GM18508 (cell line): Measurements from ENCODE around the gene SDF4.
"Not testable (repeated sequence)": the region's sequence is repeated elsewhere in the genome, so short reads cannot be mapped to it uniquely, and the experiment has no call there.

ENCODE experiments used
- ATAC-seq: cut with Tn5 transposase; IDR thresholded peaks from one replicate; pipeline ENCODE4 v1.9.1; 2021; ENCODE audit warnings: moderate number of reproducible peaks; ENCODE audit not compliant: insufficient read depth, unreplicated experiment

SDF4 gene

GRCh38 chr1:1200876-1201810 lies 30.7 kb downstream of the SDF4 start:
- ATAC-seq, result no peak

GRCh38 chr1:1199961-1200875 lies 31.6 kb downstream of the SDF4 start:
- no peak for ATAC-seq

- ATAC-seq, result no peak
Measured at GRCh38 chr1:1199141-1199960, 32.5 kb downstream of the SDF4 start.

- no peak for ATAC-seq
Measured at GRCh38 chr1:1198423-1199140, 33.2 kb downstream of the SDF4 start.

- no peak for ATAC-seq
Measured at GRCh38 chr1:1197551-1198422, 34.0 kb downstream of the SDF4 start.

GRCh38 chr1:1197188-1197500 lies 34.7 kb downstream of the SDF4 start:
- no peak for ATAC-seq

- ATAC-seq, result no peak
Measured at GRCh38 chr1:1196431-1197187, 35.2 kb downstream of the SDF4 start.

- not testable (repeated sequence) for ATAC-seq
Measured at GRCh38 chr1:1195726-1196125, 36.1 kb downstream of the SDF4 start.

GRCh38 chr1:1194723-1195122 lies 37.1 kb downstream of the SDF4 start:
- ATAC-seq, result no peak

- no peak for ATAC-seq
Measured at GRCh38 chr1:1191734-1192133, 40.1 kb downstream of the SDF4 start.

GRCh38 chr1:1189111-1189510 lies 42.7 kb downstream of the SDF4 start:
- ATAC-seq, result no peak

GRCh38 chr1:1187938-1188337 lies 43.9 kb downstream of the SDF4 start:
- ATAC-seq, result no peak

- no peak for ATAC-seq
Measured at GRCh38 chr1:1185101-1185765, 46.6 kb downstream of the SDF4 start.

GRCh38 chr1:1183833-1184775 lies 47.7 kb downstream of the SDF4 start:
- no peak for ATAC-seq

GRCh38 chr1:1183221-1183747 lies 48.5 kb downstream of the SDF4 start:
- ATAC-seq, result no peak

GRCh38 chr1:1182491-1183220 lies 49.1 kb downstream of the SDF4 start:
- no peak for ATAC-seq
